ENCODE results near the gene GPR3.
"Not testable (repeated sequence)": the region's sequence is repeated elsewhere in the genome, so short reads cannot be mapped to it uniquely, and the experiment has no call there.

Gene GPR3

GRCh38 chr1:27399251-27400025, 7.0 kb downstream of the GPR3 start:
- no peak overlapping the region for H3K9ac ChIP-seq (ENCODE audit: insufficient read length)
- no peak overlapping the region for H3K4me3 ChIP-seq
- H3K27ac ChIP-seq, result peak overlapping the region; percentile 74
- no peaks in the 10 kb centered on the region for H3K9me3 ChIP-seq (ENCODE audit: low read depth, low read length)
- no peaks in the 10 kb centered on the region for H3K36me3 ChIP-seq (ENCODE audit: insufficient read depth, low read length)
- TF ChIP-seq EZH2 (IDR thresholded peaks at IDR 0.05) (no peak), POLR2AphosphoS5 (IDR thresholded peaks at IDR 0.05; ENCODE audit: borderline replicate concordance, low read depth, low read length) (no peak), FOXP2 (optimal IDR thresholded peaks at IDR 0.05; ENCODE audit: control extremely low read depth, extremely low read length, insufficient read depth) (no peak)
- no peak for DNase-seq (ENCODE audit: low read depth, low spot score)

- no peak for DNase-seq (ENCODE audit: low read depth, low spot score)
- H3K4me3 ChIP-seq, result no peak overlapping the region
- H3K9ac ChIP-seq (ENCODE audit: insufficient read length), result no peak overlapping the region
- TF ChIP-seq EZH2 (IDR thresholded peaks at IDR 0.05) (no peak), POLR2AphosphoS5 (IDR thresholded peaks at IDR 0.05; ENCODE audit: borderline replicate concordance, low read depth, low read length) (peak; percentile 11; the same call in 1 of the 2 replicates)
- H3K27ac ChIP-seq, result no peak overlapping the region
- no peaks in the 10 kb centered on the region for H3K36me3 ChIP-seq (ENCODE audit: insufficient read depth, low read length)
- no peaks in the 10 kb centered on the region for H3K9me3 ChIP-seq (ENCODE audit: low read depth, low read length)
Observed at GRCh38 chr1:27400082-27400962, 7.9 kb downstream of the GPR3 start.

- TF ChIP-seq POLR2AphosphoS5 (IDR thresholded peaks at IDR 0.05; ENCODE audit: borderline replicate concordance, low read depth, low read length), result no peak
- TF ChIP-seq EZH2 (IDR thresholded peaks at IDR 0.05), result no peak
- TF ChIP-seq FOXP2 (optimal IDR thresholded peaks at IDR 0.05; ENCODE audit: control extremely low read depth, extremely low read length, insufficient read depth), result no peak
- Histone ChIP-seq H3K36me3 (ENCODE audit: insufficient read depth, low read length) (no peaks in the 10 kb centered on the region), H3K4me3 (no peak overlapping the region), H3K27ac (no peak overlapping the region), H3K9me3 (ENCODE audit: low read depth, low read length) (no peaks in the 10 kb centered on the region), H3K9ac (ENCODE audit: insufficient read length) (no peak overlapping the region)
- no peak for DNase-seq (ENCODE audit: low read depth, low spot score)
Observed at GRCh38 chr1:27400963-27401341, 8.5 kb downstream of the GPR3 start.

GRCh38 chr1:27402349-27402754, 9.9 kb downstream of the GPR3 start:
- Histone ChIP-seq H3K9ac (ENCODE audit: insufficient read length) (no peak overlapping the region), H3K4me3 (no peak overlapping the region), H3K27ac (peak overlapping the region; percentile 74), H3K36me3 (ENCODE audit: insufficient read depth, low read length) (peaks cover 5% of the 10 kb centered on the region), H3K9me3 (ENCODE audit: low read depth, low read length) (no peaks in the 10 kb centered on the region)
- DNase-seq (ENCODE audit: low read depth, low spot score), result no peak
- no peak for TF ChIP-seq POLR2AphosphoS5 (IDR thresholded peaks at IDR 0.05; ENCODE audit: borderline replicate concordance, low read depth, low read length)
- TF ChIP-seq FOXP2 (optimal IDR thresholded peaks at IDR 0.05; ENCODE audit: control extremely low read depth, extremely low read length, insufficient read depth), result no peak

- TF ChIP-seq FOXP2 (optimal IDR thresholded peaks at IDR 0.05; ENCODE audit: control extremely low read depth, extremely low read length, insufficient read depth) (no peak), EZH2 (IDR thresholded peaks at IDR 0.05) (no peak), POLR2AphosphoS5 (IDR thresholded peaks at IDR 0.05; ENCODE audit: borderline replicate concordance, low read depth, low read length) (no peak)
- H3K9ac ChIP-seq (ENCODE audit: insufficient read length), result no peak overlapping the region
- no peaks in the 10 kb centered on the region for H3K9me3 ChIP-seq (ENCODE audit: low read depth, low read length)
- DNase-seq (ENCODE audit: low read depth, low spot score), result no peak
- peak overlapping the region; percentile 40; the same call in 1 of the 2 replicates for H3K4me3 ChIP-seq
- H3K27ac ChIP-seq, result peak overlapping the region; percentile 74
- H3K36me3 ChIP-seq (ENCODE audit: insufficient read depth, low read length), result peaks cover 14% of the 10 kb centered on the region
Observed at GRCh38 chr1:27403065-27403726, 10.8 kb downstream of the GPR3 start.

GRCh38 chr1:27403931-27404330, 11.5 kb downstream of the GPR3 start:
- no peak for DNase-seq (ENCODE audit: low read depth, low spot score)
- Histone ChIP-seq H3K36me3 (ENCODE audit: insufficient read depth, low read length) (peaks cover 20% of the 10 kb centered on the region), H3K9ac (ENCODE audit: insufficient read length) (no peak overlapping the region), H3K9me3 (ENCODE audit: low read depth, low read length) (no peaks in the 10 kb centered on the region), H3K4me3 (0 out of 2 replicates have a peak overlapping the region, but pooled peaks have one; percentile 40), H3K27ac (peak overlapping the region; percentile 74)
- TF ChIP-seq POLR2AphosphoS5 (IDR thresholded peaks at IDR 0.05; ENCODE audit: borderline replicate concordance, low read depth, low read length) (no peak; the same call in 1 of the 2 replicates), EZH2 (IDR thresholded peaks at IDR 0.05) (no peak), FOXP2 (optimal IDR thresholded peaks at IDR 0.05; ENCODE audit: control extremely low read depth, extremely low read length, insufficient read depth) (no peak)

GRCh38 chr1:27405074-27405473, 12.7 kb downstream of the GPR3 start:
- no peak overlapping the region for H3K9ac ChIP-seq (ENCODE audit: insufficient read length)
- peaks cover 26% of the 10 kb centered on the region for H3K36me3 ChIP-seq (ENCODE audit: insufficient read depth, low read length)
- no peaks in the 10 kb centered on the region for H3K9me3 ChIP-seq (ENCODE audit: low read depth, low read length)
- no peak overlapping the region for H3K4me3 ChIP-seq
- no peak for TF ChIP-seq FOXP2 (optimal IDR thresholded peaks at IDR 0.05; ENCODE audit: control extremely low read depth, extremely low read length, insufficient read depth)
- TF ChIP-seq POLR2AphosphoS5 (IDR thresholded peaks at IDR 0.05; ENCODE audit: borderline replicate concordance, low read depth, low read length), result no peak
- TF ChIP-seq EZH2 (IDR thresholded peaks at IDR 0.05), result no peak
- H3K27ac ChIP-seq, result peak overlapping the region; percentile 74
- no peak for DNase-seq (ENCODE audit: low read depth, low spot score)

- peaks cover 33% of the 10 kb centered on the region for H3K36me3 ChIP-seq (ENCODE audit: insufficient read depth, low read length)
- not testable (repeated sequence) for H3K9ac ChIP-seq (ENCODE audit: insufficient read length); DNase-seq (ENCODE audit: low read depth, low spot score); H3K9me3 ChIP-seq (ENCODE audit: low read depth, low read length); H3K27ac ChIP-seq; H3K4me3 ChIP-seq
Observed at GRCh38 chr1:27405598-27406361, 13.4 kb downstream of the GPR3 start.

All from SK-N-MC (cell line).